GM21717 (cell line): ENCODE results near the gene MAP7.
"Not testable (repeated sequence)": the region's sequence is repeated elsewhere in the genome, so short reads cannot be mapped to it uniquely, and the experiment has no call there.

Experiments used
- ATAC-seq: cut with Tn5 transposase; IDR thresholded peaks from one replicate; pipeline ENCODE4 v1.9.1; 2021; ENCODE audit warnings: mild to moderate bottlenecking, moderate library complexity; ENCODE audit not compliant: unreplicated experiment

Gene MAP7

DNA sequence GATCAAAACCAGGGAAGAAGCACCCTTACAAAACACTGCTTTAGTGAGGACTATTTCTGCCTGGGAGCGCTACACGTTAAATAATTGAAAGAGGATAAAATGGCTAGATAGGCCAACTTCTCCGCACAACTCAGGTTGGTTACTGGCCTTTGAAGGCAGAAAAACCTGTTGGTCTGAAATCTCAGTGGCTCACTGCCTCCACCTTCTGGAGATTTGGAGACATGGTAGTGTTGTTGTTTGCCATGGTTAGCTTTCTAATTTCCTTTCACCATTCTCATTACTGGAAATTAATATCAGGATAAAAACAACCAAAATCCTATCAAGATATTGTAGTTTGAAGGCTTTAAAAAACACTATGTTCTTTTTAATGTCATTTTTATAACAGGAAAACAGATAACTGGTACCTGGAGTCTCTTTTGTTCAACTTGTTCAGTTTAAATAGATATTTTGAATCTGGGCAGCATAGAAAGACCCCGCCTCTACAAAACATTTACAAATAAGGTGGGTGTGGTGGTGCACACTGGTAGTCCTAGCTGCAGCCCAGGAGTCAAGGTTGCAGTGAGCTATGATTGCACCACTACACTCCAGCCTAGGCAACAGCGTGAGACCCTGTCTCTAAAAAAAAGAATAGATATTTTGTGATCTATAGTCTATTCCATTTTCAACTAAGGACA lies 233.1 kb downstream of the MAP7 start:
- peak; percentile 80 for ATAC-seq

DNA sequence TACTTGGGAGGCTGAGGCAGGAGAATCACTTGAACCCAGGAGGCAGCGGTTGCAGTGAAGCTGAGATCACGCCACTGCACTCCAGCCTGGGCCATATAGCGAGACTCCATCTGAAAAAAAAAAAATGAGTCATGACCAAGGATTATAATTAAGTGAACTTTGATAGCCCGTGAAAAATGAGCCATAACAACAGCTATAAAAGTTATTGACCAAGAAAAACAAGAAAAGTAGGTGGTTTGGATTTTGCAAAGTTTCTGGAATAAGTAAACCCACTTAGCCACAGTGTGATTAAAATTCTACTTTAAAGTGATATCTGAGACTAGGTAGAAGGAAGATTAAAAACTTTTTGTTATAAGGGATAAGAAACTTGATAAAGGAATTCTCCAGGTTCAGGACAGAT lies 234.6 kb downstream of the MAP7 start:
- no peak for ATAC-seq

DNA sequence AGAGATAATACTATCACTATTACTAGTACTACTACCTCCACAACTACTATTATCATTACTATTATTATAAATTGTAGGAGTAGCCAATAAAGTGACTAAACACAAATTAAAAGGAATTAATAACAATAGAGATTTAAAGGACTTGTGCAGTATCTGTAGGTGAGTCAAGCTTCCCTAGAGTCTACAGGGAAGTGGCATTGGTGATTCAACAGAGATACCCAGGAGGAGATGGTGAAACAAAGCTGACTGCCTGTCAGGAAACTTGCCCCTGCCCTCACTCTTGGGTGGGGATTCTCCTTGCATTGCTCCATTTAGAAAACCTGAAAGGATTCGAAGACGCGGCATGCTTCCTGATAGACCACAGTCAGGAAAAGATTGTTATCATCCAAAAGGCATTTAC lies 237.2 kb downstream of the MAP7 start:
- no peak for ATAC-seq

DNA sequence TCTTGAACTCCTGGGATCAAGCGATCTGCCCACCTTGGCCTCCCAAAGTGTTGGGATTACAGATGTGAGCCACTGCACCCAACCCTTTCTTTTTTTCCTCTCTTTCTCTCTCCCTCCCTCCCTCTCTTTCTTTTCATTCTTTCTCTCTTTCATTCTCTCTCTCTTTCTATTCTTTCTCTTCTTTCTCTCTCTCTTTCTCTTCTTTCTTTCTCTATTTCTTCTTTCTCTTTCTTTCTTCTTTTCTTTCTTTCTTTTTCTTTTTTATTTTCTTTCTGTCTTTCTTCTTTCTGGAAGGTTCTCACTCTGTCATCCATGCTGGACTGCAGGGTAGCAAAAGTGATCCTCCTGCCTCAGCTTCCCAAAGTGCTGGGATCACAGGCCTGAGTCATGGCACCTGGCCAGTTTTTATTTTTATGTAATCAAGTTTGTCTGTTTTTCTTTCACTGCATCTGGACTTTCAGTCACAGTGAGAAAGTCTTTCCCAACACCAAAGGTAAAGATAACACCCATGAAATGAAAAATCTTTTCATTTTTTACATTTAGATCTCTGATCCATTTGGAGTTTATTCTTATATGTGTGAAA lies 240.4 kb downstream of the MAP7 start:
- ATAC-seq: no peak

DNA sequence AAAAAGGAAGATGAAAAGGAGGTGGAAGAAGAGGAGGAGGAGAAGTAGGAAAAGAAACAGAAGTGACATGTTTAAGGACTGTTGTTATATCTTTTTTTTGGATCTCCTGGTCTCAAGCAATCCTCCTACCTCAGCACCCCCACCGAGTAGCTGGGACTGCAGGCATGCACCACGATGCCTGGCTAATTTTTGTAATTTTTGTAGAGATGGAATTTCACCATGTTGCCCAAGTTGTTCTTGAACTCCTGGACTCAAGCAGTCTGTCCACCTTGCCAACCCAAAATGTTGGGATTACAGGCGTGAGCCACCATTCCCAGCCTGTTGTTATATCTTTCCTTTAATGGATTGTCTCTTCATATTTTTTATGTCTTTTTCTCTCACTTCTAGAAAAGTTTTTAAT lies 241.1 kb downstream of the MAP7 start:
- ATAC-seq: no peak

DNA sequence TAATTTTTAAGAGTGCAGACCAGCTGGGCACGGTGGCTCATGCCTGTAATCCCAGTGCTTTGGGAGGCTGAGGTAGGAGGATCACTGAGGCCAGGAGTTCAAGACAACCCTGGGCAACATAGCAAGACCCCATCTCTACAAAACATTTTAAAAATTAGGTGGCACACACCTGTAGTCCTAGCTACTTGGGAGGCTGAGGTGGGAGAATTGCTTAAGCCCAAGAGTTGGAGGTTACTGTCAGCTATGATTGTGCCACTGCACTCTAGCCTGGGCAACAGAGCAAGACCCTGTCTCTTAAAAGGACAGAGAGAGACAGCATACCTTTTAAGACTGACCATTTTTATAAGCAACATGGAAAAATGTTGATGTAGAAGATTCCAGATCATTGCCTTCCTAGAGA lies 241.8 kb downstream of the MAP7 start:
- ATAC-seq: not testable (repeated sequence)

DNA sequence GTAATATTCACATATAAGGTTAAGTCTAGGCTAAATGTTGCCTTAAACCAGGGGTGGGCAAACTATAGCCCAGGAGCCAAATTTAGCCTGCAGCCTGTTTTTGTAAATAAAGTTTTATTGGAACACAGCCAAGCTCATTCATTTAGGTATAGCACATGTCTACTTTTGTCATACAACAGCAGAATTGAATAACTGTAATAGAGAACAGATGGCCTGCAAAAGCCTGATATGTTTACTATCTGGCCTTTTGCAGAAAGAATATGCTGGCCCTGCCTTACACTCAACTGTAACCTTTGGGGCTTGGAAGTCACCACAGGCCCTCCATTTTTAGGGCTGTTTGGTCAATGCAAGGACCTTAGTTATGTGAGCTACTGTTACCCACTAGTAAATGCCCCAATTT lies 242.9 kb downstream of the MAP7 start:
- no peak for ATAC-seq

DNA sequence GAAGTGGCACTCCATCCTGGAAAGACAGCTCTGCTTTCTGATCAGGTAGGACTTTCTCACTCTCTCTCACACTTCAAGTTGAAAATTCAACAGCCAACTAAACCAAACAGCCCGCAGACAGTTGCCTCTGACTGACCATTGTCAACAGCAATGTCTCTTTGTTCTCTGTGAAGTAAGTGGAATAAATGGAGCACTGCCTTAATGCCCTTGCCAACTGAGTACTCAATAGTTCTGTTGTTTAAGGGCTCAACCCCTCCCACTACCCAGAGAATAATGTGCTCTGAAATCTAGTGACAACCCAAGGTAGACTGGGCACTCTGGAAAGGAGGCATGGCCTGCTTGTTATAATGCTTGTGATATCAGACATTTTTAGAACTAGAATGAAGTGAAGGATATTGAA lies 243.8 kb downstream of the MAP7 start:
- no peak for ATAC-seq

DNA sequence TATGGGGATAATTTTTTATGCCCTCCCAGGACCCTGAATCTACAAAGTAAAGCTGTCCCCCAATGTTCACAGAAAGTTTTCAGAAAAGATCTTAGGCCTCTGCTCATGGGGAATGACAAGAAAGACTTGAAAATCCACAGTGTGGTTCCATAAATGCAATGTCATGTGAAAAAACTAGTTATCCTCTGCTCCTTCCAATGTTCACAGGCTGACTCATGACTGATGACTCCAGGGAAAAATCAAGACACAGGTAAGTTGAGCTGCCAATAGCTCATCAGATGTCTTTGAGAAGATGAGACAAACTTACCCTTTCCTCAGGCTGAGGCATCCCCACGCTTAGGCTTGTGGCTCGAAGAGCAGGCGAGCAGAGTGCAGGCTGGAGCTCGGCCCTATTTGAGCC lies 245.8 kb downstream of the MAP7 start:
- ATAC-seq: no peak

DNA sequence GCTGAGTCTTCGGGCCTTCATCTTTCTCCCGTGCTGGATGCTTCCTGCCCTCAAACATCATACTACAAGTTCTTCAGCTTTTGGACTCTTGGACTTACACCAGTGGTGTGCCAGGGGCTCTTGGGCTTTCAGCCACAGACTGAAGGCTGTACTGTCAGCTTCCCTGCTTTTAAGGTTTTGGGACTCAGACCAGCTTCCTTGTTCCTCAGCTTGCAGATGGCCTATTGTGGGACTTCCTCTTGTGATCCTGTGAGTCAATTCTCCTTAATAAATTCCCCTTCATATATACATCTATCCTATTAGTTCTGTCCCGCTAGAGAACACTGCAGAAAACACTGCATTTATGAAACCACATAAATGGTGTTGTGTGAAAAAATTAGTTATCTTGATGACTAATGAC lies 246.7 kb downstream of the MAP7 start:
- no peak for ATAC-seq

DNA sequence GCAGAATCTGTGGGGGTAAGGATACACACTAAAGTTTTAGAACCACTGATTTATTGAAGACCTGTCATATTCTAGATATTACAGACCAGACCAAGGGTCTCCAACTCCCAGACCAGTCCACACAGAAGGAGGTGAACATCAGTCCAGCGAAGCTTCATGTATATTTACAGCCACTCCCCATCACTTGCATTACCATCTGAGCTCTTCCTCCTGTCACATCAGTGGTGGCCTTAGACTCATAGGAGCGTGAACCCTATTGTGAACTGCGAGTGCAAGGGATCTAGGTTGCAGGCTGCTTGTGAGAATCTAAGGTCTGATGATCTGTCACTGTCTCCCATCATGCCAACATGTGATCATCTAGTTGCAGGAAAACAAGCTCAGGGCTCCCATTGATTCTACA lies 255.6 kb downstream of the MAP7 start:
- ATAC-seq: no peak
